Upper lobe of left lung (tissue), 4 donors: ENCODE results near the gene LMO7.

ENCODE experiments used
- POLR2A ChIP-seq, 4 donors: fragments of 450-650 bp; IDR thresholded peaks; one replicate each; pipeline ENCODE4 v1.5.1; 2016 to 2017; ENCODE audit warnings: antibody characterized with exemption in 4 of 4, mild to moderate bottlenecking in 2 of 4
- POLR2AphosphoS5 ChIP-seq, 2 donors: sonication (generic); formaldehyde crosslinking; IDR thresholded peaks; one replicate each; pipeline ENCODE4 v1.5.1; 2017; ENCODE audit warnings: antibody characterized with exemption in 2 of 2
- TF ChIP-seq, protein P1 (sequence below), 6 experiments: fragments of 450-650 bp in 4 of 6; fragments of 200-600 bp in 2 of 6; sonication (generic) in 2 of 6; IDR thresholded peaks; one replicate each; pipeline ENCODE4 v1.5.1; 2016 to 2019; ENCODE audit warnings: antibody characterized with exemption in 6 of 6

DNA sequence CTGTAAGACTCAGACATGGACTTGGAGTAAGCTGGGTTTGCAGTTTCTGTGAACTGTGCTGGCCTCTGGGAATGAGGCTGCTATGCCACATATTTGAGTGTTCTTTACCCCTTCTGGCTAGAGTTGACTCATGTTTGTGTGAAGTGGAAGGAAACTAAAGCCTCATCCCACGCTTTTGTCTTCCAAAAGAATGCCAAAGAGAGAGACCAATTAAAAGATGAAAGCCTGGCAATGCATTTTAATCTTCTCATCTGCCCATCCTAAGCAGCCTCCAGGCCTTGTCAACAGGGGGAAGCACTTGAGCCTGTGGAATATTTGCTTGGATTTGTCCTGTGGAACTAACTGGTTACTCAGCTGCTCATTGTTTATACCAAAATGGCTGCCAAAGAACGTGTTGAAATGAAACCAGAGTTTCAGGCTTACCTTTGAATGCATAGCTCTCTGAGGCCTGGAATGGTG lies 49.1 kb downstream of the LMO7 start:
- TF ChIP-seq, protein P1, sequence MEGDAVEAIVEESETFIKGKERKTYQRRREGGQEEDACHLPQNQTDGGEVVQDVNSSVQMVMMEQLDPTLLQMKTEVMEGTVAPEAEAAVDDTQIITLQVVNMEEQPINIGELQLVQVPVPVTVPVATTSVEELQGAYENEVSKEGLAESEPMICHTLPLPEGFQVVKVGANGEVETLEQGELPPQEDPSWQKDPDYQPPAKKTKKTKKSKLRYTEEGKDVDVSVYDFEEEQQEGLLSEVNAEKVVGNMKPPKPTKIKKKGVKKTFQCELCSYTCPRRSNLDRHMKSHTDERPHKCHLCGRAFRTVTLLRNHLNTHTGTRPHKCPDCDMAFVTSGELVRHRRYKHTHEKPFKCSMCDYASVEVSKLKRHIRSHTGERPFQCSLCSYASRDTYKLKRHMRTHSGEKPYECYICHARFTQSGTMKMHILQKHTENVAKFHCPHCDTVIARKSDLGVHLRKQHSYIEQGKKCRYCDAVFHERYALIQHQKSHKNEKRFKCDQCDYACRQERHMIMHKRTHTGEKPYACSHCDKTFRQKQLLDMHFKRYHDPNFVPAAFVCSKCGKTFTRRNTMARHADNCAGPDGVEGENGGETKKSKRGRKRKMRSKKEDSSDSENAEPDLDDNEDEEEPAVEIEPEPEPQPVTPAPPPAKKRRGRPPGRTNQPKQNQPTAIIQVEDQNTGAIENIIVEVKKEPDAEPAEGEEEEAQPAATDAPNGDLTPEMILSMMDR (IDR thresholded peaks at IDR 0.05), result no peak
- TF ChIP-seq POLR2A (IDR thresholded peaks at IDR 0.05) (no peak), POLR2AphosphoS5 (IDR thresholded peaks at IDR 0.05) (no peak)
